Middle frontal gyrus (tissue), 1 donor: ENCODE measurements around the gene ANAPC13.
A peak's percentile ranks its signal among the peaks of the same experiment; 100 is the strongest.

Source experiments
- DNase-seq: peaks from one replicate; pipeline ENCODE4 v3.0.0-alpha.2; 2015; ENCODE audit warnings: low spot score; ENCODE audit errors: extremely low spot score

ANAPC13 gene

GRCh38 chr3:134485718-134486576, at the start of gene ANAPC13, which contains the start of gene CEP63:
Gene ANAPC13 (minus strand): TSS chr3:134485985. CDS start chr3:134482904, 3,081 bp downstream.
Gene CEP63 (plus strand): TSS chr3:134486057. CDS start chr3:134495321, 9,264 bp downstream.
- peak; percentile 89 for DNase-seq

GRCh38 chr3:134535186-134535970, 49.6 kb upstream of the ANAPC13 start:
- DNase-seq: no peak

- no peak for DNase-seq
Measured at GRCh38 chr3:134533493-134533892, 47.7 kb upstream of the ANAPC13 start.

GRCh38 chr3:134527538-134528186, 41.9 kb upstream of the ANAPC13 start:
- DNase-seq: no peak

- DNase-seq: no peak
Measured at GRCh38 chr3:134527037-134527436, 41.3 kb upstream of the ANAPC13 start.

GRCh38 chr3:134526319-134526718, 40.5 kb upstream of the ANAPC13 start:
- no peak for DNase-seq

GRCh38 chr3:134525293-134525692, 39.5 kb upstream of the ANAPC13 start:
- no peak for DNase-seq

- DNase-seq: no peak
Measured at GRCh38 chr3:134522541-134522940, 36.8 kb upstream of the ANAPC13 start.

- DNase-seq: no peak
Measured at GRCh38 chr3:134517791-134518190, 32.0 kb upstream of the ANAPC13 start.

- no peak for DNase-seq
Measured at GRCh38 chr3:134516905-134517304, 31.1 kb upstream of the ANAPC13 start.

- no peak for DNase-seq
Measured at GRCh38 chr3:134511500-134511899, 25.7 kb upstream of the ANAPC13 start.

- no peak for DNase-seq
Measured at GRCh38 chr3:134505485-134505884, 19.7 kb upstream of the ANAPC13 start.

- DNase-seq: no peak
Measured at GRCh38 chr3:134504132-134504531, 18.3 kb upstream of the ANAPC13 start.

- DNase-seq: no peak
Measured at GRCh38 chr3:134503266-134503665, 17.5 kb upstream of the ANAPC13 start.

- DNase-seq: no peak
Measured at GRCh38 chr3:134496471-134497071, 10.8 kb upstream of the ANAPC13 start.

- no peak for DNase-seq
Measured at GRCh38 chr3:134495980-134496379, 10.2 kb upstream of the ANAPC13 start.

- no peak for DNase-seq
Measured at GRCh38 chr3:134494495-134494894, 8.7 kb upstream of the ANAPC13 start.

- no peak for DNase-seq
Measured at GRCh38 chr3:134487406-134487805, 1.6 kb upstream of the ANAPC13 start.

- no peak for DNase-seq
Measured at GRCh38 chr3:134486577-134487041, 824 bp upstream of the ANAPC13 start.

- no peak for DNase-seq
Measured at GRCh38 chr3:134485075-134485717, 589 bp downstream of the ANAPC13 start.
